GM12891 (cell line): ENCODE data around the gene DFFB.
A peak's percentile ranks its signal among the peaks of the same experiment; 100 is the strongest.

Experiments
- DNase-seq: peaks from one replicate; pipeline ENCODE4 v3.0.0; 2011; ENCODE audit warnings: low spot score; ENCODE audit not compliant: insufficient read length
- FAIRE-seq: peaks from 2 replicates; lab custom pipeline; 2011; peaks lifted over from hg19 to GRCh38; lab: Jason Lieb, UNC
- PAX5 ChIP-seq: IDR thresholded peaks from 2 replicates; pipeline ENCODE4 v1.6.1; 2011; ENCODE audit warnings: low read length, moderate library complexity, mild to moderate bottlenecking; ENCODE audit not compliant: insufficient read depth, severe bottlenecking
- POLR2A ChIP-seq: IDR thresholded peaks from 2 replicates; pipeline ENCODE4 v1.6.1; 2011; ENCODE audit warnings: low read depth, low read length, control low read depth
- POLR2AphosphoS5 ChIP-seq: IDR thresholded peaks from 2 replicates; pipeline ENCODE4 v1.6.1; 2011; ENCODE audit warnings: low read depth, low read length, control low read depth
- POU2F2 ChIP-seq: IDR thresholded peaks from 2 replicates; pipeline ENCODE4 v1.6.1; 2011; ENCODE audit warnings: low read depth, mild to moderate bottlenecking, control low read depth, low read length, moderate library complexity
- SPI1 ChIP-seq: IDR thresholded peaks from 2 replicates; pipeline ENCODE4 v1.6.1; 2011; ENCODE audit warnings: low read depth, low read length, control low read depth
- TAF1 ChIP-seq: IDR thresholded peaks from 2 replicates; pipeline ENCODE4 v1.6.1; 2011; ENCODE audit warnings: low read depth, low read length, control low read depth

DFFB gene

GRCh38 chr1:3892748-3893147 lies 35.5 kb downstream of the DFFB start:
- TF ChIP-seq POLR2AphosphoS5 (no peak), SPI1 (no peak), PAX5 (no peak)
- no peak for DNase-seq
- peak; percentile 74 for FAIRE-seq

GRCh38 chr1:3893190-3893589 lies 35.9 kb downstream of the DFFB start:
- no peak for TF ChIP-seq TAF1
- TF ChIP-seq POLR2A, result no peak
- TF ChIP-seq SPI1, result peak; percentile 76
- no peak for FAIRE-seq
- DNase-seq, result no peak

GRCh38 chr1:3894626-3895278 lies 37.5 kb downstream of the DFFB start:
- no peak for TF ChIP-seq POU2F2
- no peak for TF ChIP-seq SPI1
- no peak for TF ChIP-seq TAF1
- no peak for TF ChIP-seq PAX5
- no peak for TF ChIP-seq POLR2A
- no peak for TF ChIP-seq POLR2AphosphoS5
- DNase-seq, result no peak
- no peak for FAIRE-seq

GRCh38 chr1:3895279-3895950 lies 38.1 kb downstream of the DFFB start:
- TF ChIP-seq PAX5 (no peak), TAF1 (no peak)
- DNase-seq (no peak), FAIRE-seq (no peak)

GRCh38 chr1:3895951-3896325 lies 38.7 kb downstream of the DFFB start:
- FAIRE-seq (no peak), DNase-seq (no peak)
- TF ChIP-seq POLR2A (no peak), PAX5 (no peak), TAF1 (no peak), SPI1 (no peak), POLR2AphosphoS5 (no peak)

- no peak for DNase-seq
- TF ChIP-seq POU2F2, result no peak
- no peak for TF ChIP-seq TAF1
- TF ChIP-seq PAX5, result no peak
- no peak for TF ChIP-seq SPI1
- no peak for TF ChIP-seq POLR2A
- TF ChIP-seq POLR2AphosphoS5, result no peak
- FAIRE-seq, result no peak
These were observed 39.2 kb downstream of the DFFB start for GRCh38 chr1:3896396-3897000.

GRCh38 chr1:3898475-3898735 lies 41.1 kb downstream of the DFFB start:
- FAIRE-seq (no peak), DNase-seq (no peak)
- TF ChIP-seq POU2F2, result no peak
- no peak for TF ChIP-seq POLR2AphosphoS5
- TF ChIP-seq PAX5, result no peak
- no peak for TF ChIP-seq TAF1
- no peak for TF ChIP-seq SPI1
- TF ChIP-seq POLR2A, result no peak

- TF ChIP-seq POLR2AphosphoS5, result no peak
- TF ChIP-seq SPI1, result no peak
- TF ChIP-seq PAX5, result no peak
- no peak for TF ChIP-seq POU2F2
- TF ChIP-seq POLR2A, result no peak
- TF ChIP-seq TAF1, result no peak
- DNase-seq, result no peak
- FAIRE-seq, result no peak
These were observed 41.9 kb downstream of the DFFB start for GRCh38 chr1:3898994-3899753.

GRCh38 chr1:3899754-3900149 lies 42.5 kb downstream of the DFFB start:
- no peak for FAIRE-seq
- no peak for DNase-seq
- TF ChIP-seq PAX5 (no peak), TAF1 (no peak), POLR2AphosphoS5 (no peak), POU2F2 (no peak), POLR2A (no peak), SPI1 (no peak)
